Neural progenitor cell (in vitro differentiated cells): ENCODE data around the gene MROH9.

Experiments used
- CTCF ChIP-seq: fragments of 200-600 bp; sonication (generic); IDR thresholded peaks from 2 replicates; pipeline ENCODE4 v1.5.1; 2017; ENCODE audit warnings: antibody characterized with exemption, mild to moderate bottlenecking
- EZH2phosphoT487 ChIP-seq: fragments of 200-600 bp; sonication (generic); IDR thresholded peaks from 2 replicates; pipeline ENCODE4 v1.6.1; 2017; ENCODE audit warnings: antibody characterized with exemption

GRCh38 chr1:171062902-171063301 is 127.6 kb downstream of the MROH9 start:
- TF ChIP-seq CTCF (no peak), EZH2phosphoT487 (no peak)
